Uterus (tissue), 4 donors: ENCODE measurements around the gene PDHB. TPM values are rescaled to one million over a fixed set of nuclear protein-coding genes. Genes with fewer than 3 reads are reported as not detected.

ENCODE experiments used
- DNase-seq, 2 donors: peaks; one replicate each; pipeline ENCODE4 v3.0.0-alpha.2; 2019 to 2020
- H3K27ac ChIP-seq, 2 donors: fragments of 200-600 bp; sonication (generic); 1 replicate in 1 of 2; 2 replicates in 1 of 2; pipeline ENCODE4 v1.5.1; 2016 to 2018
- H3K27me3 ChIP-seq, 2 donors: fragments of 200-600 bp; sonication (generic); one replicate each; pipeline ENCODE4 v1.5.1; 2018 to 2019; ENCODE audit warnings: control low read depth in 1 of 2
- H3K36me3 ChIP-seq, 2 donors: fragments of 200-600 bp; sonication (generic); one replicate each; pipeline ENCODE4 v1.5.1; 2019; ENCODE audit warnings: control low read depth in 1 of 2
- H3K4me1 ChIP-seq, 2 donors: fragments of 200-600 bp; sonication (generic); one replicate each; pipeline ENCODE4 v1.5.1; 2018 to 2019; ENCODE audit warnings: control low read depth in 1 of 2
- H3K4me3 ChIP-seq, 2 donors: fragments of 200-600 bp; sonication (generic); 1 replicate in 1 of 2; 2 replicates in 1 of 2; pipeline ENCODE4 v1.5.1; 2018 to 2019; ENCODE audit warnings: mild to moderate bottlenecking in 1 of 2
- H3K9me3 ChIP-seq, 2 donors: fragments of 200-600 bp; sonication (generic); one replicate each; pipeline ENCODE4 v1.5.1; 2019; ENCODE audit warnings: control low read depth in 1 of 2
- POLR2A ChIP-seq, 2 donors: fragments of 450-650 bp; IDR thresholded peaks; one replicate each; pipeline ENCODE4 v1.6.1; 2016; ENCODE audit warnings: antibody characterized with exemption in 2 of 2, mild to moderate bottlenecking in 1 of 2, moderate library complexity in 1 of 2
- intact Hi-C: fragments of 100-400 bp; cut with DNase I; formaldehyde crosslinking; loops from one replicate; pipeline ENCODE4 v1.15.1; 2023; ENCODE audit warnings: low total_unique reads
- total RNA-seq, 4 donors: library from RNA; depleted of rRNA in 3 of 4; stranded (reverse); fragments of >200 nt in 3 of 4; gene quantifications; one replicate each; pipeline versions ENCODE4 v1.1.0 to v1.2.4, GENCODE V29; 2014 to 2023
- TF ChIP-seq, protein P1 (sequence below), 4 experiments: fragments of 200-600 bp in 2 of 4; fragments of 450-650 bp in 2 of 4; sonication (generic) in 2 of 4; IDR thresholded peaks; one replicate each; pipeline ENCODE4 v1.5.1; 2016 to 2019; ENCODE audit warnings: antibody characterized with exemption in 4 of 4, mild to moderate bottlenecking in 2 of 4, moderate library complexity in 1 of 4
- donor health status: DM: yes; HTN: yes; CAD: no.

PDHB gene
- total RNA-seq, 4 donors from 2014 or later, result 40.9 to 100 (median 49.7) TPM

- no peak overlapping the region for H3K4me3 ChIP-seq
- H3K9me3 ChIP-seq, result no peaks in the 10 kb centered on the region
- no peaks in the 10 kb centered on the region for H3K27me3 ChIP-seq
- no peak for DNase-seq
- intact Hi-C loops, result no loop called here
- H3K36me3 ChIP-seq, result no peaks in the 10 kb centered on the region
- H3K27ac ChIP-seq, result peak overlapping the region; percentile 59 to 64
- H3K4me1 ChIP-seq, result peaks cover 5 to 8% of the 10 kb centered on the region in 2 donors
- TF ChIP-seq, protein P1, sequence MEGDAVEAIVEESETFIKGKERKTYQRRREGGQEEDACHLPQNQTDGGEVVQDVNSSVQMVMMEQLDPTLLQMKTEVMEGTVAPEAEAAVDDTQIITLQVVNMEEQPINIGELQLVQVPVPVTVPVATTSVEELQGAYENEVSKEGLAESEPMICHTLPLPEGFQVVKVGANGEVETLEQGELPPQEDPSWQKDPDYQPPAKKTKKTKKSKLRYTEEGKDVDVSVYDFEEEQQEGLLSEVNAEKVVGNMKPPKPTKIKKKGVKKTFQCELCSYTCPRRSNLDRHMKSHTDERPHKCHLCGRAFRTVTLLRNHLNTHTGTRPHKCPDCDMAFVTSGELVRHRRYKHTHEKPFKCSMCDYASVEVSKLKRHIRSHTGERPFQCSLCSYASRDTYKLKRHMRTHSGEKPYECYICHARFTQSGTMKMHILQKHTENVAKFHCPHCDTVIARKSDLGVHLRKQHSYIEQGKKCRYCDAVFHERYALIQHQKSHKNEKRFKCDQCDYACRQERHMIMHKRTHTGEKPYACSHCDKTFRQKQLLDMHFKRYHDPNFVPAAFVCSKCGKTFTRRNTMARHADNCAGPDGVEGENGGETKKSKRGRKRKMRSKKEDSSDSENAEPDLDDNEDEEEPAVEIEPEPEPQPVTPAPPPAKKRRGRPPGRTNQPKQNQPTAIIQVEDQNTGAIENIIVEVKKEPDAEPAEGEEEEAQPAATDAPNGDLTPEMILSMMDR (IDR thresholded peaks at IDR 0.05), result no peak
- TF ChIP-seq POLR2A (IDR thresholded peaks at IDR 0.05), result no peak
Measured at GRCh38 chr3:58388550-58389091, 45.0 kb downstream of the PDHB start.

- peak overlapping the region; percentile 59 to 64 for H3K27ac ChIP-seq
- intact Hi-C loops, result no loop called here
- H3K9me3 ChIP-seq, result no peaks in the 10 kb centered on the region
- DNase-seq, result no peak
- H3K4me1 ChIP-seq, result peaks cover 5 to 8% of the 10 kb centered on the region in 2 donors
- H3K36me3 ChIP-seq, result no peaks in the 10 kb centered on the region
- no peak overlapping the region for H3K4me3 ChIP-seq
- TF ChIP-seq, protein P1 (IDR thresholded peaks at IDR 0.05), result no peak
- no peak for TF ChIP-seq POLR2A (IDR thresholded peaks at IDR 0.05)
- no peaks in the 10 kb centered on the region for H3K27me3 ChIP-seq
Measured at GRCh38 chr3:58387650-58388546, 45.7 kb downstream of the PDHB start.

- no peak overlapping the region for H3K4me3 ChIP-seq
- H3K36me3 ChIP-seq, result no peaks in the 10 kb centered on the region
- H3K27me3 ChIP-seq, result no peaks in the 10 kb centered on the region
- no peak for TF ChIP-seq POLR2A (IDR thresholded peaks at IDR 0.05)
- TF ChIP-seq, protein P1 (IDR thresholded peaks at IDR 0.05), result no peak
- peak in 1 of 2 donors; percentile 26 for DNase-seq
- intact Hi-C loops, result no loop called here
- peaks cover 5 to 8% of the 10 kb centered on the region in 2 donors for H3K4me1 ChIP-seq
- peak overlapping the region; percentile 59 to 64 for H3K27ac ChIP-seq
- H3K9me3 ChIP-seq, result no peaks in the 10 kb centered on the region
Measured at GRCh38 chr3:58386626-58387365, 46.8 kb downstream of the PDHB start.

DNA sequence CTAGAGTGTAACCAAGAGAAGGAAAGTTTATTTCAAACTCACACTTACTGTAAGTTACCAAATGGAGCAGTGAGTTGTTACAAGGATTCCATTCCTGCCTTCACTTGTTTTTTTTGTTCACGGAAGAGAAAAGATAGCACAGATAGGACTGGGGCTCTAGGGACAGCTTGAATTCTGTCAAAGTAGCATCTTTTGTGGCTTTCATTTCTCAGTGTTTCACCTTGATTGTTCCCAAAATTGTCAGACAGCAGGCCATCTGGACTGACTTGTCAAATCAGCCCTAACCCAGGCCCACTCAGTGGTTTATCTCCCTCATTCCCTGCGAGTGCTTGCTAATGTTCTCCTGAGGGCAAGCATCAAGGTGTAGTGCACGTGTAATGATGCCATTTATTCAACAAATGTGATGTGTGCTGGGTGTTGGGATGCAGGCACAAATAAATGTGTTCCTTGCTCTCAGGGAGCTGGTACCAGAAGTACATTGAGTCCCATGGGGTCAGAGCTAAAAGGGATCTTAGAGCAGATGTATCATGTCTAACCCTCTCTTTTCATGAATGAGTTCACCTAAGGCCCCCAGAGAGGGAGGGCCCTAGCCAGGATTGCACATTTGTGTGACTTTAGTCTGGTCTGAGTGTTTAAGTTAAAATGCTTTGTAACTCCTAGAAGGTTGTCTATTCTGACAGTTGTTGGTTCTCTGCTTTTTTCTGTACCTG, 49.1 kb downstream of the PDHB start:
- no peak overlapping the region for H3K27ac ChIP-seq
- H3K27me3 ChIP-seq, result no peaks in the 10 kb centered on the region
- intact Hi-C loops, result no loop called here
- no peaks in the 10 kb centered on the region for H3K9me3 ChIP-seq
- no peak for TF ChIP-seq POLR2A (IDR thresholded peaks at IDR 0.05)
- TF ChIP-seq, protein P1 (IDR thresholded peaks at IDR 0.05), result no peak
- no peak for DNase-seq
- H3K36me3 ChIP-seq, result no peaks in the 10 kb centered on the region
- H3K4me3 ChIP-seq, result no peak overlapping the region
- H3K4me1 ChIP-seq, result peaks cover 5 to 6% of the 10 kb centered on the region in 2 donors
